K562 (cell line): ENCODE measurements around the gene NPTXR. TPM values are rescaled to one million over a fixed set of nuclear protein-coding genes. Genes with fewer than 3 reads are reported as not detected.

Experiments used
- CUX1 ChIP-seq: fragments of 200-800 bp; sonication (Bioruptor generic); IDR thresholded peaks from 2 replicates; pipeline ENCODE4 v1.6.1; 2016; ENCODE audit warnings: missing genetic modification characterization, missing compliant biosample characterization
- ELF1 ChIP-seq: fragments of 200-800 bp; sonication (Bioruptor generic); IDR thresholded peaks from 2 replicates; pipeline ENCODE4 v1.6.1; 2016; ENCODE audit warnings: missing genetic modification characterization, missing compliant biosample characterization
- EP300 ChIP-seq: IDR thresholded peaks from 2 replicates; pipeline ENCODE4 v1.6.1; 2012; ENCODE audit warnings: low read length, improper control_type of control experiment
- ETS1 ChIP-seq: conservative IDR thresholded peaks from 2 replicates; pipeline ENCODE4 v1.6.1; 2011; ENCODE audit warnings: low read depth, mild to moderate bottlenecking, low read length; ENCODE audit not compliant: control insufficient read depth
- GMEB1 ChIP-seq: fragments of 250-450 bp; sonication (Bioruptor Pico); IDR thresholded peaks from 2 replicates; pipeline ENCODE4 v1.4.0; 2020; ENCODE audit warnings: mild to moderate bottlenecking
- MED1 ChIP-seq: sonication (generic); formaldehyde crosslinking; IDR thresholded peaks from 2 replicates; pipeline ENCODE4 v1.8.1; 2023; ENCODE audit warnings: missing genetic modification reagents, borderline replicate concordance
- NR0B1 ChIP-seq: fragments of 450-650 bp; IDR thresholded peaks from one replicate; pipeline ENCODE4 v1.6.1; 2018; ENCODE audit warnings: mild to moderate bottlenecking, moderate library complexity; ENCODE audit not compliant: partially characterized antibody
- NR1H2 ChIP-seq: sonication (generic); formaldehyde crosslinking; IDR thresholded peaks from 2 replicates; pipeline ENCODE4 v1.4.0; 2020; ENCODE audit warnings: mild to moderate bottlenecking, missing genetic modification reagents
- POLR2G ChIP-seq: fragments of 200-400 bp; formaldehyde crosslinking; IDR thresholded peaks from 2 replicates; pipeline ENCODE4 v1.6.1; 2017; ENCODE audit warnings: low read depth, mild to moderate bottlenecking, antibody characterized with exemption, low read length, moderate library complexity
- RNF219 ChIP-seq: fragments of 250-450 bp; sonication (Bioruptor Pico); IDR thresholded peaks from 2 replicates; pipeline ENCODE4 v1.5.0; 2022; ENCODE audit warnings: mild to moderate bottlenecking
- YY1 ChIP-seq, 3 experiments: IDR thresholded peaks; 2 replicates each; pipeline ENCODE4 v1.6.1; 2011; ENCODE audit warnings: low read length in 2 of 3, mild to moderate bottlenecking in 2 of 3, moderate library complexity in 2 of 3, borderline replicate concordance in 1 of 3, control low read depth in 1 of 3, low read depth in 1 of 3; ENCODE audit not compliant: insufficient read depth in 3 of 3, insufficient replicate concordance in 2 of 3, control insufficient read depth in 1 of 3, insufficient read length in 1 of 3; ENCODE audit errors: extremely low read depth in 1 of 3
- ZNF134 ChIP-seq: fragments of 250-450 bp; sonication (Bioruptor Pico); conservative IDR thresholded peaks from 2 replicates; pipeline ENCODE4 v1.4.0; 2020
- ZNF212 ChIP-seq: fragments of 450-650 bp; formaldehyde crosslinking; IDR thresholded peaks from 2 replicates; pipeline ENCODE4 v1.4.0; 2020; ENCODE audit warnings: mild to moderate bottlenecking
- polyA plus RNA-seq, 8 experiments: library from polyadenylated mRNA; depleted of rRNA in 4 of 8; stranded (reverse) in 5 of 8; unstranded in 3 of 8; fragments of >200 nt; fragmentation: Nextera tagmentation in 2 of 8; fragmentation: Illumina TruSeq in 1 of 8; extraction: Ambion mirVana in 2 of 8; extraction: Trizol in 1 of 8; gene quantifications; 2 replicates each; pipeline versions ENCODE4 v1.2.1 to v1.2.3, GENCODE V29; 2011 to 2014; ENCODE audit warnings: inconsistent platforms in 1 of 8, missing spikeins in 1 of 8
- total RNA-seq, 7 experiments: library from RNA; depleted of rRNA in 6 of 7; stranded (reverse); fragments of >200 nt in 6 of 7; fragmentation: Illumina TruSeq in 2 of 7; extraction: Trizol in 2 of 7; gene quantifications; 2 replicates each; pipeline versions ENCODE4 v1.2.1 to v1.2.3, GENCODE V29; 2011 to 2021; ENCODE audit warnings: low replicate concordance in 1 of 7

NPTXR gene
- total and polyA plus RNA-seq, 9 of the 15 experiments (the other 6 are each of a cell fraction or from before 2014, with no cell fraction given) = 0.01 to 3.1 (median 1.1) TPM

- TF ChIP-seq POLR2G = peak; percentile 60; the same call in 1 of the 2 replicates
- TF ChIP-seq YY1 (IDR thresholded peaks at IDR 0.05; ENCODE audit: borderline replicate concordance in 1 of 3, control insufficient read depth in 1 of 3, extremely low read depth in 1 of 3, insufficient read depth in 3 of 3, insufficient read length in 1 of 3, insufficient replicate concordance in 2 of 3, low read depth in 1 of 3, low read length in 2 of 3) = peak in 1 of 3 experiments; percentile 75
- TF ChIP-seq GMEB1 (CRISPR knock-in tag) = no peak
- TF ChIP-seq CUX1 = no peak
- no peak for TF ChIP-seq RNF219
- no peak for TF ChIP-seq ETS1
- no peak for TF ChIP-seq ZNF212 (CRISPR knock-in tag)
- no peak for TF ChIP-seq MED1
- no peak for TF ChIP-seq ZNF134 (CRISPR knock-in tag)
- TF ChIP-seq EP300 = no peak
- peak; percentile 54 for TF ChIP-seq ELF1 (tag)
- TF ChIP-seq NR1H2 = no peak
- TF ChIP-seq NR0B1 = no peak
Observed at GRCh38 chr22:38872172-38872830, 28.5 kb upstream of the NPTXR start, which contains the start of gene CBX6 (continued).
